ENCODE measurements around the gene SLC6A3. TPM values are rescaled to one million over a fixed set of nuclear protein-coding genes. Genes with fewer than 3 reads are reported as not detected.
A peak's percentile ranks its signal among the peaks of the same experiment; 100 is the strongest.

SLC6A3 gene
- total and polyA plus RNA-seq, 5 donors from 2014 or later, result 0.27 TPM; not detected in 4

GRCh38 chr5:1394881-1395860 lies 50.1 kb downstream of the SLC6A3 start:
- Mint-ChIP-seq H3K27ac (no peak overlapping the region), H3K27me3 (peaks cover 8% of the 10 kb centered on the region), H3K9me3 (peaks cover 0 to 2% (median 0%) of the 10 kb centered on the region in 7 donors), H3K4me3 (no peak overlapping the region), H3K4me1 (no peaks in the 10 kb centered on the region), H3K36me3 (no peaks in the 10 kb centered on the region)
- no peak for ATAC-seq (ENCODE audit: low read depth in 2 of 2)
- H3K9me3 ChIP-seq (ENCODE audit: control insufficient read depth in 2 of 2, low read length in 2 of 2), result no peaks in the 10 kb centered on the region
- no peaks in the 10 kb centered on the region for H3K36me3 ChIP-seq (ENCODE audit: control insufficient read depth, insufficient read depth, low read length)
- H3K27me3 ChIP-seq (ENCODE audit: control insufficient read depth, insufficient read depth, low read length), result no peaks in the 10 kb centered on the region
- no peak for DNase-seq
- no peak overlapping the region for H3K27ac ChIP-seq (ENCODE audit: insufficient read depth, low read length, poor library complexity, severe bottlenecking)
- no peak overlapping the region for H3K4me3 ChIP-seq (ENCODE audit: low read depth, low read length)
- no peaks in the 10 kb centered on the region for H3K4me1 ChIP-seq (ENCODE audit: control insufficient read depth, insufficient read depth, low read length, poor library complexity, severe bottlenecking)

- H3K27ac Mint-ChIP-seq, result no peak overlapping the region
- H3K9me3 ChIP-seq (ENCODE audit: control insufficient read depth in 2 of 2, low read length in 2 of 2), result no peaks in the 10 kb centered on the region
- no peak overlapping the region for H3K4me3 ChIP-seq (ENCODE audit: low read depth, low read length)
- H3K27me3 ChIP-seq (ENCODE audit: control insufficient read depth, insufficient read depth, low read length), result no peaks in the 10 kb centered on the region
- no peak for ATAC-seq (ENCODE audit: low read depth in 2 of 2)
- no peaks in the 10 kb centered on the region for H3K4me1 ChIP-seq (ENCODE audit: control insufficient read depth, insufficient read depth, low read length, poor library complexity, severe bottlenecking)
- peaks cover 0 to 2% (median 0%) of the 10 kb centered on the region in 7 donors for H3K9me3 Mint-ChIP-seq
- no peaks in the 10 kb centered on the region for H3K4me1 Mint-ChIP-seq
- H3K27ac ChIP-seq (ENCODE audit: insufficient read depth, low read length, poor library complexity, severe bottlenecking), result no peak overlapping the region
- no peaks in the 10 kb centered on the region for H3K36me3 Mint-ChIP-seq
- H3K36me3 ChIP-seq (ENCODE audit: control insufficient read depth, insufficient read depth, low read length), result no peaks in the 10 kb centered on the region
- H3K27me3 Mint-ChIP-seq, result peaks cover 13% of the 10 kb centered on the region
- no peak for DNase-seq
- H3K4me3 Mint-ChIP-seq, result no peak overlapping the region
Measured at GRCh38 chr5:1393571-1394501, 51.4 kb downstream of the SLC6A3 start.

- ATAC-seq (ENCODE audit: low read depth in 2 of 2), result no peak
Measured at GRCh38 chr5:1392801-1393565, 52.3 kb downstream of the SLC6A3 start.

GRCh38 chr5:1392261-1392660 lies 53.0 kb downstream of the SLC6A3 start:
- ATAC-seq (ENCODE audit: low read depth in 2 of 2) (no peak), DNase-seq (no peak)
- H3K27ac Mint-ChIP-seq, result peak overlapping the region in 2 of 3 donors; percentile 65 to 76
- H3K27me3 ChIP-seq (ENCODE audit: control insufficient read depth, insufficient read depth, low read length), result peaks cover 2% of the 10 kb centered on the region
- H3K9me3 Mint-ChIP-seq, result peaks cover 0 to 2% (median 0%) of the 10 kb centered on the region in 7 donors
- no peak overlapping the region for H3K4me3 Mint-ChIP-seq
- H3K4me1 ChIP-seq (ENCODE audit: control insufficient read depth, insufficient read depth, low read length, poor library complexity, severe bottlenecking), result no peaks in the 10 kb centered on the region
- H3K27ac ChIP-seq (ENCODE audit: insufficient read depth, low read length, poor library complexity, severe bottlenecking), result no peak overlapping the region
- H3K9me3 ChIP-seq (ENCODE audit: control insufficient read depth in 2 of 2, low read length in 2 of 2), result no peaks in the 10 kb centered on the region
- no peaks in the 10 kb centered on the region for H3K36me3 Mint-ChIP-seq
- peaks cover 0 to 8% (median under 1%) of the 10 kb centered on the region in 4 donors for H3K4me1 Mint-ChIP-seq
- H3K36me3 ChIP-seq (ENCODE audit: control insufficient read depth, insufficient read depth, low read length), result no peaks in the 10 kb centered on the region
- peaks cover 5% of the 10 kb centered on the region for H3K27me3 Mint-ChIP-seq
- no peak overlapping the region for H3K4me3 ChIP-seq (ENCODE audit: low read depth, low read length)

More at GRCh38 chr5:1392801-1393565, 52.3 kb downstream of the SLC6A3 start:
- no peak overlapping the region for H3K4me3 Mint-ChIP-seq
- Histone ChIP-seq H3K9me3 (ENCODE audit: control insufficient read depth in 2 of 2, low read length in 2 of 2) (no peaks in the 10 kb centered on the region), H3K4me3 (ENCODE audit: low read depth, low read length) (no peak overlapping the region), H3K27ac (ENCODE audit: insufficient read depth, low read length, poor library complexity, severe bottlenecking) (no peak overlapping the region), H3K27me3 (ENCODE audit: control insufficient read depth, insufficient read depth, low read length) (peaks cover 2% of the 10 kb centered on the region), H3K36me3 (ENCODE audit: control insufficient read depth, insufficient read depth, low read length) (no peaks in the 10 kb centered on the region), H3K4me1 (ENCODE audit: control insufficient read depth, insufficient read depth, low read length, poor library complexity, severe bottlenecking) (no peaks in the 10 kb centered on the region)
- peaks cover 0 to 3% (median 0%) of the 10 kb centered on the region in 4 donors for H3K4me1 Mint-ChIP-seq
- H3K27me3 Mint-ChIP-seq, result peaks cover 11% of the 10 kb centered on the region
- H3K9me3 Mint-ChIP-seq, result peaks cover 0 to 2% (median 0%) of the 10 kb centered on the region in 7 donors
- no peaks in the 10 kb centered on the region for H3K36me3 Mint-ChIP-seq
- H3K27ac Mint-ChIP-seq, result no peak overlapping the region
- no peak for DNase-seq

- Histone ChIP-seq H3K4me3 (ENCODE audit: low read depth, low read length) (no peak overlapping the region), H3K27me3 (ENCODE audit: control insufficient read depth, insufficient read depth, low read length) (peaks cover 2% of the 10 kb centered on the region), H3K9me3 (ENCODE audit: control insufficient read depth in 2 of 2, low read length in 2 of 2) (no peaks in the 10 kb centered on the region), H3K4me1 (ENCODE audit: control insufficient read depth, insufficient read depth, low read length, poor library complexity, severe bottlenecking) (peaks cover 3% of the 10 kb centered on the region), H3K27ac (ENCODE audit: insufficient read depth, low read length, poor library complexity, severe bottlenecking) (no peak overlapping the region), H3K36me3 (ENCODE audit: control insufficient read depth, insufficient read depth, low read length) (no peaks in the 10 kb centered on the region)
- Mint-ChIP-seq H3K27me3 (peaks cover 5% of the 10 kb centered on the region), H3K4me1 (peaks cover 0 to 13% (median 5%) of the 10 kb centered on the region in 4 donors), H3K9me3 (peaks cover 0 to 2% (median 0%) of the 10 kb centered on the region in 7 donors), H3K36me3 (no peaks in the 10 kb centered on the region), H3K27ac (no peak overlapping the region), H3K4me3 (no peak overlapping the region)
- DNase-seq (no peak), ATAC-seq (ENCODE audit: low read depth in 2 of 2) (no peak)
Measured at GRCh38 chr5:1391691-1392090, 53.5 kb downstream of the SLC6A3 start.

- H3K9me3 ChIP-seq (ENCODE audit: control insufficient read depth in 2 of 2, low read length in 2 of 2), result no peaks in the 10 kb centered on the region
- peaks cover 0 to 20% (median 8%) of the 10 kb centered on the region in 4 donors for H3K4me1 Mint-ChIP-seq
- H3K9me3 Mint-ChIP-seq, result no peaks in the 10 kb centered on the region
- H3K27me3 Mint-ChIP-seq, result peaks cover 5% of the 10 kb centered on the region
- H3K27me3 ChIP-seq (ENCODE audit: control insufficient read depth, insufficient read depth, low read length), result peaks cover 2% of the 10 kb centered on the region
- peaks cover 7% of the 10 kb centered on the region for H3K4me1 ChIP-seq (ENCODE audit: control insufficient read depth, insufficient read depth, low read length, poor library complexity, severe bottlenecking)
- no peak overlapping the region for H3K27ac Mint-ChIP-seq
- H3K36me3 ChIP-seq (ENCODE audit: control insufficient read depth, insufficient read depth, low read length), result no peaks in the 10 kb centered on the region
- ATAC-seq (ENCODE audit: low read depth in 2 of 2) (no peak), DNase-seq (no peak)
- no peaks in the 10 kb centered on the region for H3K36me3 Mint-ChIP-seq
- no peak overlapping the region for H3K4me3 Mint-ChIP-seq
- no peak overlapping the region for H3K27ac ChIP-seq (ENCODE audit: insufficient read depth, low read length, poor library complexity, severe bottlenecking)
- H3K4me3 ChIP-seq (ENCODE audit: low read depth, low read length), result no peak overlapping the region
Measured at GRCh38 chr5:1390861-1391600, 54.2 kb downstream of the SLC6A3 start.

All from CD4-positive, CD25-positive, alpha-beta regulatory T cell (primary cell).